ENCODE results near the gene TEX9.
"Not testable (repeated sequence)": the region's sequence is repeated elsewhere in the genome, so short reads cannot be mapped to it uniquely, and the experiment has no call there.

Gene TEX9

DNA sequence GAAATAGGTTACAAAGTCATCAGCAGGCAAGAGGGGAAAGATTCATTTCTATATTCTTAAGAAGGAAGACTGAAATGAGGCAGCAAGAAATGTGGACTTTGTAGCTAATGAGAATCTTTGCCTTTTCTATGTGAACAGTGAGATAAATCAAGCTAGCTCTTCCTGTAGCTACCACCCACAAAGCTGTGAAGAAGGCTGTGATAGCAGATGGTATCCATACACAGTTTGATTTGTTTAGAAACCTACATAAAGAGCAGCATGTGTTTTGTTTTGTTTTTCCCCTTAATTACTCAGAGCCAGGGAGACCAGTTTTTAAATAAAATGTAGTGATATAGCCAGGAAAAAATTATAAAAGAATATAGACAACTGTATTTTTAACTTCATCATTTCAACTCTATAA is 45.5 kb downstream of the TEX9 start:
- H3K27me3 ChIP-seq (ENCODE audit: control insufficient read depth in 1 of 2, insufficient read depth in 1 of 2, low read length in 2 of 2) = no peaks in the 10 kb centered on the region

DNA sequence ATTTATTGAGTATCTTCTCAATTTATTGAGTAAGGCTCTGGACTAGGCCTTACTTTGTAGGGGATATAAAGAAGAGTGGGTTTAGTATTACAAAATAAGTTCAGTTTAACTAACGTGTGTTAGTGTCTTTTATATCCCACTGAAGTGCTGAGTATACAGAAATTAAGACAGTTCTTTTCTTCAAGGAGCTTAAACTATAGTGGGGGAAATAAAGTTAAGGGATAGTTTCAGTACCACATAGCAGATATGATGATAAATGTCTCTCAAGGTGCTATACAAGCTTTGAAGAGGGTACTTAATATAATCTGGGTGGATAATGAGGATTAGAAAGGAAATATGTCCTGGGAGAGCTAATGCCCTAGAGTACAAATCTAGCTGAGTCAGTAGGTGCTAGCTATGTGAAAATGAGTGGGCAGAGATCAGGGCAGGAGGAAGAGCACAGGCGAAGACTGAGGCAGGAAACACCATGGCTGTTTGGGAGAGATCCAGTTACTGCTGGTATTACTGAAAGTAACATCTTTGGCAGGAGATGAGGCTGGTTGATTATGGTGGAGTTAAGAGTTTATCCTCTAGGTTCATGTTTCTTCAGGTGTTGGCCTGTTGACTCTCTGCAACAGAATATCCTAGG is 46.0 kb downstream of the TEX9 start:
- Histone ChIP-seq H3K4me3 (ENCODE audit: insufficient read depth in 1 of 2, low read depth in 1 of 2, low read length in 2 of 2) (no peak overlapping the region), H3K23ac (ENCODE audit: low read length in 2 of 2) (no peak overlapping the region), H2BK5ac (ENCODE audit: low read depth, low read length, poor library complexity, severe bottlenecking) (no peak overlapping the region), H3K4ac (ENCODE audit: low read depth in 1 of 2, low read length in 2 of 2) (no peak overlapping the region), H3K14ac (ENCODE audit: low read length in 2 of 2) (no peak overlapping the region), H3K9me3 (ENCODE audit: control insufficient read depth, low read length) (no peaks in the 10 kb centered on the region), H3K9ac (ENCODE audit: low read length) (no peak overlapping the region), H4K91ac (ENCODE audit: low read length) (no peak overlapping the region), H2BK120ac (ENCODE audit: low read depth, low read length) (no peak overlapping the region), H3K79me1 (replicated peaks; ENCODE audit: low read length, poor library complexity, severe bottlenecking) (no peaks in the 10 kb centered on the region), H3K18ac (ENCODE audit: low read depth in 1 of 2, low read length in 2 of 2) (no peak overlapping the region), H2BK15ac (ENCODE audit: low read depth, poor library complexity, severe bottlenecking) (no peak overlapping the region), H3K4me1 (ENCODE audit: control insufficient read depth, insufficient read depth, low read depth, low read length) (no peaks in the 10 kb centered on the region), H3K27ac (ENCODE audit: low read length, poor library complexity, severe bottlenecking) (no peak overlapping the region), H3K4me2 (ENCODE audit: low read length, poor library complexity, severe bottlenecking) (no peak overlapping the region), H3K27me3 (ENCODE audit: control insufficient read depth in 1 of 2, insufficient read depth in 1 of 2, low read length in 2 of 2) (no peaks in the 10 kb centered on the region), H2AFZ (ENCODE audit: low read depth, low read length) (no peak overlapping the region), H3K36me3 (ENCODE audit: control insufficient read depth in 1 of 2, insufficient read depth in 2 of 2, low read depth in 1 of 2, low read length in 2 of 2) (no peaks in the 10 kb centered on the region), H2BK12ac (ENCODE audit: low read length in 2 of 2) (no peak overlapping the region), H4K8ac (ENCODE audit: low read length) (no peak overlapping the region), H2AK5ac (ENCODE audit: low read length, severe bottlenecking) (no peak overlapping the region)
- DNase-seq = no peak
- 79% methylated on average over 2 of the region's 2 CpGs for WGBS

More for the DNA sequence above, 45.5 kb downstream of the TEX9 start:
- Histone ChIP-seq H2BK12ac (ENCODE audit: low read length in 2 of 2) (no peak overlapping the region), H3K27ac (ENCODE audit: low read length, poor library complexity, severe bottlenecking) (no peak overlapping the region), H3K4ac (ENCODE audit: low read depth in 1 of 2, low read length in 2 of 2) (no peak overlapping the region), H3K4me2 (ENCODE audit: low read length, poor library complexity, severe bottlenecking) (no peak overlapping the region), H3K4me3 (ENCODE audit: insufficient read depth in 1 of 2, low read depth in 1 of 2, low read length in 2 of 2) (no peak overlapping the region), H4K91ac (ENCODE audit: low read length) (no peak overlapping the region), H2BK15ac (ENCODE audit: low read depth, poor library complexity, severe bottlenecking) (no peak overlapping the region), H3K9ac (ENCODE audit: low read length) (no peak overlapping the region), H3K9me3 (ENCODE audit: control insufficient read depth, low read length) (no peaks in the 10 kb centered on the region), H3K36me3 (ENCODE audit: control insufficient read depth in 1 of 2, insufficient read depth in 2 of 2, low read depth in 1 of 2, low read length in 2 of 2) (no peaks in the 10 kb centered on the region), H4K8ac (ENCODE audit: low read length) (no peak overlapping the region), H2BK120ac (ENCODE audit: low read depth, low read length) (no peak overlapping the region), H3K23ac (ENCODE audit: low read length in 2 of 2) (no peak overlapping the region), H2AK5ac (ENCODE audit: low read length, severe bottlenecking) (no peak overlapping the region), H2AFZ (ENCODE audit: low read depth, low read length) (no peak overlapping the region), H3K79me1 (replicated peaks; ENCODE audit: low read length, poor library complexity, severe bottlenecking) (no peaks in the 10 kb centered on the region), H3K14ac (ENCODE audit: low read length in 2 of 2) (no peak overlapping the region), H2BK5ac (ENCODE audit: low read depth, low read length, poor library complexity, severe bottlenecking) (no peak overlapping the region), H3K18ac (ENCODE audit: low read depth in 1 of 2, low read length in 2 of 2) (no peak overlapping the region), H3K4me1 (ENCODE audit: control insufficient read depth, insufficient read depth, low read depth, low read length) (no peaks in the 10 kb centered on the region)
- DNase-seq = no peak

DNA sequence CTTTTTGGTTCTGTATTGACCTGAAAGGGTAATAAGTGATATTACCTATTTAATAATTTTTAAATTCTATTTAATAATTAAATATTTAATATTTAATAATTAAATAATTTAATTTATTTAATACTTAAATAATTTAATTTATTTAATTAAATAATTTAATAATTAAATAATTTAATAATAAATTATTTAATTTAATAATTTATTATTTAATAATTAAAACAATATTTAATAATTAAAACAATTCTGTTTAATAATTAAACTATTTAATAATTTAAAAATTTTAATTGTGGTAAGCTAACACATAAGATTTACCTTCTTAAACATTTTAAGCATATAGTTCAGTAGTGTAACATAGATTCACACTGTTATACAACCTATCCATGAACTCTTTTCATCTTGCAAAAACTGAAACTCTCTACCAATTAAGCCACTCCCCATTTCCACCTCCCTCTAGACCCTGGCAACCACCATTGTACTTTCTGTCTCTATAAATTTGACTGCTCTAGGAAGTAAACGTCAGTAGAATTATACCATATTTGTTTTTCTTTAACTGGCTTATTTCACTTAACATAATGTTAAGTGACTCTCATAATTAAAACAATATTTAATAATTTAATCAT is 48.0 kb downstream of the TEX9 start:
- not testable (repeated sequence) for H3K27ac ChIP-seq (ENCODE audit: low read length, poor library complexity, severe bottlenecking); H4K91ac ChIP-seq (ENCODE audit: low read length); H3K4me3 ChIP-seq (ENCODE audit: insufficient read depth in 1 of 2, low read depth in 1 of 2, low read length in 2 of 2); DNase-seq; H3K4ac ChIP-seq (ENCODE audit: low read depth in 1 of 2, low read length in 2 of 2); H2BK15ac ChIP-seq (ENCODE audit: low read depth, poor library complexity, severe bottlenecking); H3K36me3 ChIP-seq (ENCODE audit: control insufficient read depth in 1 of 2, insufficient read depth in 2 of 2, low read depth in 1 of 2, low read length in 2 of 2); H3K23ac ChIP-seq (ENCODE audit: low read length in 2 of 2); H3K27me3 ChIP-seq (ENCODE audit: control insufficient read depth in 1 of 2, insufficient read depth in 1 of 2, low read length in 2 of 2); H4K8ac ChIP-seq (ENCODE audit: low read length); H3K14ac ChIP-seq (ENCODE audit: low read length in 2 of 2); H3K9me3 ChIP-seq (ENCODE audit: control insufficient read depth, low read length); H3K9ac ChIP-seq (ENCODE audit: low read length); H2BK12ac ChIP-seq (ENCODE audit: low read length in 2 of 2); H3K18ac ChIP-seq (ENCODE audit: low read depth in 1 of 2, low read length in 2 of 2); H2BK5ac ChIP-seq (ENCODE audit: low read depth, low read length, poor library complexity, severe bottlenecking); H3K4me2 ChIP-seq (ENCODE audit: low read length, poor library complexity, severe bottlenecking); H3K79me1 ChIP-seq (replicated peaks; ENCODE audit: low read length, poor library complexity, severe bottlenecking); H2AFZ ChIP-seq (ENCODE audit: low read depth, low read length); H2AK5ac ChIP-seq (ENCODE audit: low read length, severe bottlenecking); H3K4me1 ChIP-seq (ENCODE audit: control insufficient read depth, insufficient read depth, low read depth, low read length); H2BK120ac ChIP-seq (ENCODE audit: low read depth, low read length)
- WGBS = no CpG with 5 or more reads among the region's 1 CpG

DNA sequence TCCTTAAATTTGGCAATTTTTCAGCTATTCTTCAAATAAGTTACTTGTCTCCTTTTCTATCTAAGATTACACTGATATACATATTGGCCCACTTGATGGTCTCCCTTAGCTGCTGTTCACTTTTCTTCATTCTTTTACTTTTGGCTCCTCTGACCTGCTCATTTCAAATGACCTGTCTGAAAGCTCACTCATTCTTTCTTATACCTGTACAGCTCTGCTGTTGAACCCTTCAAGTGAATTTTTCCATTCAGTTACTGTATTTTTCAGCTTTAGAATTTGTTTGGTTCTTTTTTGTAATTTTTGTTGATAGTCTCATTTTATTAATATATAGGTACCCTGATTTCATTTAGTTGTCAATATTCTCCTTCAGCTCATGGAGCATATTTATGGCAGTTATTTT is 60.0 kb downstream of the TEX9 start:
- no peak overlapping the region for H3K4me2 ChIP-seq (ENCODE audit: low read length, poor library complexity, severe bottlenecking)
- no peak overlapping the region for H3K27ac ChIP-seq (ENCODE audit: low read length, poor library complexity, severe bottlenecking)
- H2BK5ac ChIP-seq (ENCODE audit: low read depth, low read length, poor library complexity, severe bottlenecking) = no peak overlapping the region
- H2BK15ac ChIP-seq (ENCODE audit: low read depth, poor library complexity, severe bottlenecking) = no peak overlapping the region
- H2AK5ac ChIP-seq (ENCODE audit: low read length, severe bottlenecking) = no peak overlapping the region
- H3K79me1 ChIP-seq (replicated peaks; ENCODE audit: low read length, poor library complexity, severe bottlenecking) = no peaks in the 10 kb centered on the region
- H3K4me1 ChIP-seq (ENCODE audit: control insufficient read depth, insufficient read depth, low read depth, low read length) = no peaks in the 10 kb centered on the region
- H4K91ac ChIP-seq (ENCODE audit: low read length) = no peak overlapping the region
- no peak overlapping the region for H4K8ac ChIP-seq (ENCODE audit: low read length)
- no peak overlapping the region for H3K23ac ChIP-seq (ENCODE audit: low read length in 2 of 2)
- DNase-seq = no peak
- H3K9ac ChIP-seq (ENCODE audit: low read length) = no peak overlapping the region
- peaks cover 0 to 12% of the 10 kb centered on the region in 2 experiments for H3K36me3 ChIP-seq (ENCODE audit: control insufficient read depth in 1 of 2, insufficient read depth in 2 of 2, low read depth in 1 of 2, low read length in 2 of 2)
- H3K9me3 ChIP-seq (ENCODE audit: control insufficient read depth, low read length) = peaks cover 3% of the 10 kb centered on the region
- H3K4me3 ChIP-seq (ENCODE audit: insufficient read depth in 1 of 2, low read depth in 1 of 2, low read length in 2 of 2) = no peak overlapping the region
- H3K14ac ChIP-seq (ENCODE audit: low read length in 2 of 2) = no peak overlapping the region
- no peak overlapping the region for H3K4ac ChIP-seq (ENCODE audit: low read depth in 1 of 2, low read length in 2 of 2)
- H3K18ac ChIP-seq (ENCODE audit: low read depth in 1 of 2, low read length in 2 of 2) = no peak overlapping the region
- no peak overlapping the region for H2BK12ac ChIP-seq (ENCODE audit: low read length in 2 of 2)
- no peak overlapping the region for H2AFZ ChIP-seq (ENCODE audit: low read depth, low read length)
- H3K27me3 ChIP-seq (ENCODE audit: control insufficient read depth in 1 of 2, insufficient read depth in 1 of 2, low read length in 2 of 2) = no peaks in the 10 kb centered on the region
- no peak overlapping the region for H2BK120ac ChIP-seq (ENCODE audit: low read depth, low read length)
